Keratinocyte (primary cell): ENCODE results near the gene CAMKMT. TPM values are rescaled to one million over a fixed set of nuclear protein-coding genes. Genes with fewer than 3 reads are reported as not detected.

ENCODE experiments used
- DNase-seq: peaks from one replicate; pipeline ENCODE4 v3.0.0-alpha.2; 2011; ENCODE audit warnings: low read depth, missing footprints, low spot score
- FAIRE-seq: peaks from 2 replicates; lab custom pipeline; 2011; peaks lifted over from hg19 to GRCh38; lab: Jason Lieb, UNC
- H2AFZ ChIP-seq: 2 replicates; pipeline ENCODE4 v1.6.0; 2012; ENCODE audit warnings: low read length, control low read depth, inconsistent platforms; ENCODE audit not compliant: control insufficient read depth
- H3K27ac ChIP-seq: 2 replicates; pipeline ENCODE4 v1.5.1; 2011; ENCODE audit warnings: low read length; ENCODE audit not compliant: control insufficient read depth, insufficient read depth
- H3K27me3 ChIP-seq: 3 replicates; pipeline ENCODE4 v1.6.0; 2011; ENCODE audit warnings: low read length; ENCODE audit not compliant: control insufficient read depth, insufficient read depth; ENCODE audit errors: extremely low read depth
- H3K36me3 ChIP-seq, 2 experiments: 2 replicates in 1 of 2; 3 replicates in 1 of 2; pipeline ENCODE4 v1.5.1; 2011; ENCODE audit warnings: low read length in 2 of 2, mild to moderate bottlenecking in 1 of 2; ENCODE audit not compliant: control insufficient read depth in 2 of 2, insufficient read depth in 2 of 2; ENCODE audit errors: extremely low read depth in 1 of 2
- H3K4me1 ChIP-seq: 3 replicates; pipeline ENCODE4 v1.5.1; 2011; ENCODE audit warnings: low read length; ENCODE audit not compliant: control insufficient read depth, insufficient read depth; ENCODE audit errors: extremely low read depth
- H3K4me2 ChIP-seq: 3 replicates; pipeline ENCODE4 v1.6.0; 2011; ENCODE audit warnings: low read depth, low read length; ENCODE audit not compliant: control insufficient read depth, insufficient read depth; ENCODE audit errors: extremely low read depth
- H3K4me3 ChIP-seq, 3 experiments: fragments of 200-600 bp in 1 of 3; sonication (generic) in 1 of 3; 2 replicates in 2 of 3; 3 replicates in 1 of 3; pipeline ENCODE4 v1.5.1; 2011 to 2016; ENCODE audit warnings: low read length in 3 of 3, mild to moderate bottlenecking in 3 of 3, control low read depth in 2 of 3, inconsistent platforms in 1 of 3, low read depth in 1 of 3, mixed read lengths in 1 of 3, mixed run types in 1 of 3, moderate library complexity in 1 of 3; ENCODE audit not compliant: control insufficient read depth in 2 of 3, insufficient read depth in 2 of 3; ENCODE audit errors: extremely low read depth in 1 of 3
- H3K79me2 ChIP-seq: 2 replicates; pipeline ENCODE4 v1.6.0; 2012; ENCODE audit warnings: low read length; ENCODE audit not compliant: control insufficient read depth, insufficient read depth
- H3K9ac ChIP-seq: 3 replicates; pipeline ENCODE4 v1.6.0; 2011; ENCODE audit warnings: low read length; ENCODE audit not compliant: control insufficient read depth, insufficient read depth; ENCODE audit errors: extremely low read depth
- H3K9me1 ChIP-seq: 3 replicates; pipeline ENCODE4 v1.6.0; 2011; ENCODE audit warnings: low read length; ENCODE audit not compliant: control insufficient read depth, insufficient read depth; ENCODE audit errors: extremely low read depth
- H3K9me3 ChIP-seq: 2 replicates; pipeline ENCODE4 v1.5.1; 2012; ENCODE audit warnings: low read depth, low read length; ENCODE audit not compliant: control insufficient read depth
- H4K20me1 ChIP-seq: 3 replicates; pipeline ENCODE4 v1.6.0; 2011; ENCODE audit warnings: low read length; ENCODE audit not compliant: control insufficient read depth, insufficient read depth; ENCODE audit errors: extremely low read depth
- CTCF ChIP-seq, 3 experiments: IDR thresholded peaks in 1 of 3; conservative IDR thresholded peaks in 1 of 3; optimal IDR thresholded peaks in 1 of 3; 2 replicates in 2 of 3; 3 replicates in 1 of 3; pipeline versions ENCODE3 to v1.5.1; 2011; ENCODE audit warnings: low read length in 3 of 3, mild to moderate bottlenecking in 3 of 3, moderate library complexity in 2 of 3, control low read depth in 1 of 3, inconsistent platforms in 1 of 3; ENCODE audit not compliant: insufficient read depth in 2 of 3; ENCODE audit errors: extremely low read depth in 1 of 3
- EZH2 ChIP-seq: IDR thresholded peaks from one replicate; pipeline ENCODE4 v1.6.1; 2012; ENCODE audit warnings: inconsistent platforms, mild to moderate bottlenecking, low read length, moderate library complexity
- dilution Hi-C: fragments of 300-500 bp; cut with MboI; formaldehyde crosslinking; loops from one replicate; pipeline ENCODE4 v1.7.0; 2020; ENCODE audit warnings: low sequenced_read_pairs; ENCODE audit not compliant: extremely low pct_ligation_motif_present
- polyA plus RNA-seq, 5 experiments: library from polyadenylated mRNA; depleted of rRNA in 3 of 5; stranded (reverse) in 3 of 5; stranded (forward) in 1 of 5; unstranded in 1 of 5; fragments of >200 nt; gene quantifications; 1 replicate in 1 of 5; 2 replicates in 3 of 5; 3 replicates in 1 of 5; pipeline versions ENCODE4 v1.2.1 to v1.2.3, GENCODE V29; 2011 to 2012; ENCODE audit warnings: missing spikeins in 2 of 5, low read depth in 1 of 5, low replicate concordance in 1 of 5

CAMKMT gene
- polyA plus RNA-seq, 1 donor (not counting 4 experiments of a cell fraction or from before 2014, with no cell fraction given) = 9.9 TPM

GRCh38 chr2:44813165-44813564 lies 451.4 kb downstream of the CAMKMT start:
- no peak for FAIRE-seq
- H3K9me1 ChIP-seq = no peaks in the 10 kb centered on the region
- H4K20me1 ChIP-seq = no peaks in the 10 kb centered on the region
- H3K9ac ChIP-seq = no peak overlapping the region
- H3K4me2 ChIP-seq = no peak overlapping the region
- H3K79me2 ChIP-seq = no peaks in the 10 kb centered on the region
- no peaks in the 10 kb centered on the region for H3K9me3 ChIP-seq
- no peak overlapping the region for H3K27ac ChIP-seq
- no peaks in the 10 kb centered on the region for H3K36me3 ChIP-seq
- H2AFZ ChIP-seq = no peak overlapping the region
- no peak for TF ChIP-seq EZH2
- TF ChIP-seq CTCF (optimal IDR thresholded peaks at IDR 0.05 in 1 of 3, IDR thresholded peaks at IDR 0.05 in 1 of 3, conservative IDR thresholded peaks at IDR 0.05 in 1 of 3; ENCODE audit: extremely low read depth in 1 of 3, insufficient read depth in 2 of 3, low read length in 3 of 3) = no peak
- no peak for DNase-seq
- peaks cover 23% of the 10 kb centered on the region for H3K27me3 ChIP-seq
- H3K4me3 ChIP-seq = no peak overlapping the region
- dilution Hi-C loops = no loop called here
- no peaks in the 10 kb centered on the region for H3K4me1 ChIP-seq

- FAIRE-seq (no peak), DNase-seq (no peak)
- H3K4me1 ChIP-seq = no peaks in the 10 kb centered on the region
- no peaks in the 10 kb centered on the region for H3K36me3 ChIP-seq
- H4K20me1 ChIP-seq = no peaks in the 10 kb centered on the region
- dilution Hi-C loops = no loop called here
- H3K4me2 ChIP-seq = no peak overlapping the region
- H3K27me3 ChIP-seq = peaks cover 22% of the 10 kb centered on the region
- no peak overlapping the region for H3K27ac ChIP-seq
- no peak overlapping the region for H3K9ac ChIP-seq
- H3K9me3 ChIP-seq = no peaks in the 10 kb centered on the region
- TF ChIP-seq EZH2 (no peak), CTCF (optimal IDR thresholded peaks at IDR 0.05 in 1 of 3, IDR thresholded peaks at IDR 0.05 in 1 of 3, conservative IDR thresholded peaks at IDR 0.05 in 1 of 3; ENCODE audit: extremely low read depth in 1 of 3, insufficient read depth in 2 of 3, low read length in 3 of 3) (no peak)
- no peak overlapping the region for H3K4me3 ChIP-seq
- H3K9me1 ChIP-seq = no peaks in the 10 kb centered on the region
- H3K79me2 ChIP-seq = no peaks in the 10 kb centered on the region
- no peak overlapping the region for H2AFZ ChIP-seq
These were observed 451.9 kb downstream of the CAMKMT start for GRCh38 chr2:44813658-44814057.
